Hematopoietic multipotent progenitor cell treated with erythropoietin and hydrocortisone succinate and interleukin-3 and kit ligand, for 17 days (in vitro differentiated cells): ENCODE results near the gene SSH2.
"Not testable (repeated sequence)": the region's sequence is repeated elsewhere in the genome, so short reads cannot be mapped to it uniquely, and the experiment has no call there.

Experiments
- DNase-seq: peaks from one replicate; pipeline ENCODE4 v3.0.0-alpha.2; 2015; ENCODE audit warnings: low spot score

SSH2 gene

GRCh38 chr17:29929533-29930408, at the start of gene SSH2:
Gene SSH2 (minus strand): TSS chr17:29930228. CDS start chr17:29930000, 228 bp downstream.
- DNase-seq, result peak; percentile 85

GRCh38 chr17:29977836-29978235, 47.8 kb upstream of the SSH2 start:
- DNase-seq, result no peak

- no peak for DNase-seq
These were observed 43.0 kb upstream of the SSH2 start for GRCh38 chr17:29973005-29973404.

- no peak for DNase-seq
These were observed 42.2 kb upstream of the SSH2 start for GRCh38 chr17:29972277-29972676.

- no peak for DNase-seq
These were observed 38.2 kb upstream of the SSH2 start for GRCh38 chr17:29968271-29968670.

- no peak for DNase-seq
These were observed 32.6 kb upstream of the SSH2 start for GRCh38 chr17:29962656-29963055.

- no peak for DNase-seq
These were observed 29.8 kb upstream of the SSH2 start for GRCh38 chr17:29959658-29960337.

GRCh38 chr17:29958947-29959657, 29.1 kb upstream of the SSH2 start:
- DNase-seq, result no peak

GRCh38 chr17:29957488-29957887, 27.5 kb upstream of the SSH2 start:
- not testable (repeated sequence) for DNase-seq

- no peak for DNase-seq
These were observed 26.2 kb upstream of the SSH2 start for GRCh38 chr17:29956225-29956624.

- DNase-seq, result no peak
These were observed 24.4 kb upstream of the SSH2 start for GRCh38 chr17:29954405-29954804.

GRCh38 chr17:29949696-29950095, 19.7 kb upstream of the SSH2 start:
- no peak for DNase-seq

GRCh38 chr17:29948448-29949215, 18.6 kb upstream of the SSH2 start:
- DNase-seq, result no peak

- no peak for DNase-seq
These were observed 15.3 kb upstream of the SSH2 start for GRCh38 chr17:29945281-29945680.

- no peak for DNase-seq
These were observed 11.3 kb upstream of the SSH2 start, which contains the start of gene EFCAB5 for GRCh38 chr17:29941334-29941733. Gene EFCAB5 (plus strand): TSS chr17:29941634. CDS start chr17:29941797, 163 bp downstream.

- DNase-seq, result no peak
These were observed 6.7 kb upstream of the SSH2 start for GRCh38 chr17:29936724-29937123.

- DNase-seq, result not testable (repeated sequence)
These were observed 5.9 kb upstream of the SSH2 start for GRCh38 chr17:29935909-29936308.

- DNase-seq, result no peak
These were observed 3.4 kb upstream of the SSH2 start for GRCh38 chr17:29933379-29933778.

GRCh38 chr17:29931231-29931932, 1.4 kb upstream of the SSH2 start:
- DNase-seq, result peak; percentile 74

GRCh38 chr17:29930409-29931010, 482 bp upstream of the SSH2 start:
- DNase-seq, result no peak
